Smooth muscle cell of the brain vasculature (primary cell): Measurements from ENCODE around the gene PPP1R15B.
A peak's percentile ranks its signal among the peaks of the same experiment; 100 is the strongest.

Experiments used
- DNase-seq: peaks from one replicate; pipeline ENCODE4 v3.0.0-alpha.2; 2012; ENCODE audit warnings: low read depth, low spot score

PPP1R15B gene

GRCh38 chr1:204411451-204412204 lies at the start of gene PPP1R15B:
Gene PPP1R15B, minus strand, starts transcription at chr1:204411817. Its CDS starts 406 bp downstream, at chr1:204411411.
- peak; percentile 98 for DNase-seq

DNA sequence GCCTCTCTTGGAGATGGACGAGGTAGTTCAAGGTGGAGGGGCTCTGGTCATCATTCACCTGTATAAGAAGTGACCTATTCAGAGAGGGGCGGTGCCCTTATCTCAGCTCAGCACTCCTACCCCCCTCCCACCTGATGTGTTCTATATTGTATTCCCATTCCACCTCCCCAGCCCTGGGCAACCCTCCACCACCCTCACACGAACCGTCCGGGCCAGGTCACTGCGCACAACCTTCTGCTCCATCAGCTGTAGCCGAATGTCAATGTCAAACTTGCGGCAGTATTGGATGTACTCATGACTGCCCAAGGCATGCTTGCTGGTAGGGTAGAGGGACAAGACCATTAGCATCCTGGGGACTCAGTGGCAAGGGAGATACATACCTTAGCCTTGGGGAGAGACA lies 48.7 kb upstream of the PPP1R15B start:
- no peak for DNase-seq

DNA sequence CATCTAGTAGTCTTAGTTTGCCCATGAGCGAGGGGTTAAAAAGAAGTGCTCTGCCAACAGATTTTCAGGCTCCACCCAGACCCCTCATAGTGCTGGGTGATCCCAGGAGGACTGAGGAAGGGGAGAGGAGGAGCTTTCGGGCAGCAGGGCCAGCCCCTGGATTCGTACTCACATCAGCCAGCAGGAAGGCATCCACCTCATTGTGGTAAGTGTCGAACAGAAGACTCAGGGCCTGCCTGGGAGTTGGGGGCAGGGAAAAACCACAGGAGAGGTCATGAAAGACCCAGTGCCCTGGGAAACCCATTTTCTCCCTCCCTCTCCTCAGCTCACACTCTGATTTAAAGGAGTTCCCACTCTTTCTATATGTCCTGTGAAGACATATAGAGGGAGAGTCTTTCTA lies 48.1 kb upstream of the PPP1R15B start:
- DNase-seq, result no peak

DNA sequence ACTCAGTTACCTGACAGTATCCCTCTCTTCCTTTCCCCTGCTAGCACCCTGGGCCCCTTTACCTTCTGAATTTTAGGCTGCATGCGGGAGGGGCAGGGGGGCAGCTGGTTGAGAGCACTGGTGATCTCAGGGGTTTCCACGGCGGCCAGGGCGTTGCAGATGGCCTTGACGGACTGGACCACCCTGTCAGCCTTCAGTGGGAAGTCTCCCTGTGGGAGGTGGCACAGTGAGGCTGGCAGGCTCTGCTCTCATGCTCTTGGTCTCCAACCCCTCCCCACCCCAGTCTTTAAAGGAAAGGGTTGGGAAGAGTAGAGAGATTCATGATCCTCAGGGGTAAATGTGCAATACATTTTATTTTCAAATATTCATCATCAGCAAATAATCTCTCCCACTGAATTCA lies 46.0 kb upstream of the PPP1R15B start:
- DNase-seq, result no peak

DNA sequence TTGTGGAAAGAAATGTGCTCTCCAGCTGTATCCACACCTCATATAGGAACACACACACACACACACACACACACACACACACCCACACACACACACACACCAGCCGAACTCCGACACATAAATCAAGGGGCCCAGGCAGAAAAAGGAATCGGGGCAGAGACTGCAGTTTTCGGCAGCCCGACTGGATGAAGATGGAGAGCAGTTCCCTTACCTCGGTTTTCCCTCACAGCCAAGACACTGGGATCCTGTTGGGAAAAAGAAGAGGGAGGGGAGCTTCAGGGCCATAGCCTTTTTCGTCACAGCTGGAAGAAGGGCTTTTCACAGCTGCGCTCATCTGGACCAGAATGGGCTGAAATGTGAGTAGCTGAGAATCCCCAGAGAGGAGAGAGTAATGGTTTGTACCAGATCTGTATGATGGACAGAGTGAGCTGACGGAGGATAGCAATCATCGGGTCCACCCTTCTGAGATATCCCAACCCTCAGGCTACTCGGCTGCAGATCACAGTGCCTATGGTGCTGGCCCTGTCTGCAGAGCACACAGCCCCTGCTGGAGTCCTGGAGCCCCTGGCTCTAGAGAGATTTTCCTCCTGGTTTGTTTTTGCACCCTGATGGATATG lies 45.3 kb upstream of the PPP1R15B start:
- no peak for DNase-seq

DNA sequence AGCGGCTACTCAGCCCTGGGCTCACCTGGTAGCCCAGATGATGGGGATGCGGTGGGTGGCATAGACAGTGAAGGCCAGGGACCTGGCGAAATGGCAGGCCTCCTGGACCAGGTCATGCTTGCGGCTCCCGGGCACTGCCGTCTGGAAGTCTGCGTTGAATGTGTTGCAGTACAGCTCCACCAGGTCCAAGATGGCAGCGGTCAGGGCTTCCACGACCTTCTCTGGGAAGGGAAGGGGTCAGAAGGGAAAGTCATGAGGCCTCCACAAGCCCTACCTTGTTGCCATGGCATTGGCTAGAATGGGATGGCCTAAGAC lies 44.2 kb upstream of the PPP1R15B start:
- DNase-seq, result no peak

DNA sequence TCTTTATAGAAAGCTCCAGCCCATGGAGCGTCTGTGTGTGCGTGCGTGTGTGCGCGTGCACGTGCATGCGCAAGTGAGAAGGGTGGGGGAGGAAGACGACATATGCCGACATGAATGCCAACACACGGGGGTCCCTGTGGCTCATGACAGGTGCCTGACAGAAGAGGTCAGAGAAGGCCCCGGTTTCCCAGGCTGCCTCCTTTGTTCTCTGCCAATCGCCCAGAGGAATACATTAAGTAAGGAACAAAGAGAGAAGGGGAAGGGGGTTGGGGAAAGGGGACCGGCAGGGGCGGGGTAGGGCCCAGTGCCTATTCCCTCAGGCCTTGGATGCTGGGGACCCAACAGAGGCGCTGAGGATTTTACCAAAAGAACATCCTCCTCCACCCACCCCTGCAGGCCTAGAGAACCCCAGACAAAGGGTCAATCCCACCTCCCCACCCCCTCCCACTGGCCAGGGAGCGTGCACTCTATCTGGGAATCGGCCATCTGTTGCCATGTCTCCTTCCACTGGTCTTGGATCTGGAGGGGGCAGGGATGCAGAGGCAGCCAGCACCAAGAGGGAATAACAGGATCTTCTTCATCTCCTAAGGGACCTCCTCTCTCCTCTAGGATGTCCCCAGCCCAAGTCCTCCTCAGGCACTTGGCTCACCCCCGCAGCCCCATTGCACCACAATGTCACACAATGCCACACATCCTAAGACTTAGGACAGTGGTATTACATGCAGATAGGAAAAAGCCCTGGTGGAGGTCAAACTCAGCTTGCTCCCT lies 43.6 kb upstream of the PPP1R15B start:
- DNase-seq, result no peak

DNA sequence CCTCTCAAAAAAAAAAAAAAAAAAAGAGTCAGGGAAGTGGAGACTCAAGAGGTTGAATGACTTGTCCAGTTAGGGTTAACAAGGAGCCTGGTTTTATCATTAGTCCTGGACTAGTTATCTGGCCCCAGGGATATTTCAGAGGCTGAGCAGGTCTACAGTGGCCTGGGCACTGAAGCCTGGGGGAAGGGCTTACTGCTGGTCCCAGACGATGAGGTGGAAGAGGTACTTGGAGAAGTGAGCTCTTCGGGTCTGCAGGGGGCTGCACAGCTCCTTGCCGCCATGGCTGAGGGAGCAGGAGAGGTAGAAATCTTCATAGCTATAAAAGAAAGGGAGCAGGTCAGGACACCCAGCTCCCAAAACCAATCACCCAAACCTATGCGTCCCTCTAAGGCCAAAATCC lies 42.9 kb upstream of the PPP1R15B start:
- no peak for DNase-seq

- no peak for DNase-seq
Measured at GRCh38 chr1:204453141-204453772, 41.6 kb upstream of the PPP1R15B start.

GRCh38 chr1:204451352-204452124 lies 39.9 kb upstream of the PPP1R15B start:
- DNase-seq, result no peak

GRCh38 chr1:204450461-204451257 lies 39.0 kb upstream of the PPP1R15B start:
- DNase-seq, result no peak

GRCh38 chr1:204449678-204450280 lies 38.2 kb upstream of the PPP1R15B start:
- no peak for DNase-seq

- DNase-seq, result no peak
Measured at GRCh38 chr1:204448991-204449677, 37.5 kb upstream of the PPP1R15B start.

- DNase-seq, result no peak
Measured at GRCh38 chr1:204448344-204448964, 36.8 kb upstream of the PPP1R15B start.

GRCh38 chr1:204447736-204448135 lies 36.1 kb upstream of the PPP1R15B start:
- DNase-seq, result no peak

- no peak for DNase-seq
Measured at GRCh38 chr1:204447190-204447589, 35.6 kb upstream of the PPP1R15B start.

DNA sequence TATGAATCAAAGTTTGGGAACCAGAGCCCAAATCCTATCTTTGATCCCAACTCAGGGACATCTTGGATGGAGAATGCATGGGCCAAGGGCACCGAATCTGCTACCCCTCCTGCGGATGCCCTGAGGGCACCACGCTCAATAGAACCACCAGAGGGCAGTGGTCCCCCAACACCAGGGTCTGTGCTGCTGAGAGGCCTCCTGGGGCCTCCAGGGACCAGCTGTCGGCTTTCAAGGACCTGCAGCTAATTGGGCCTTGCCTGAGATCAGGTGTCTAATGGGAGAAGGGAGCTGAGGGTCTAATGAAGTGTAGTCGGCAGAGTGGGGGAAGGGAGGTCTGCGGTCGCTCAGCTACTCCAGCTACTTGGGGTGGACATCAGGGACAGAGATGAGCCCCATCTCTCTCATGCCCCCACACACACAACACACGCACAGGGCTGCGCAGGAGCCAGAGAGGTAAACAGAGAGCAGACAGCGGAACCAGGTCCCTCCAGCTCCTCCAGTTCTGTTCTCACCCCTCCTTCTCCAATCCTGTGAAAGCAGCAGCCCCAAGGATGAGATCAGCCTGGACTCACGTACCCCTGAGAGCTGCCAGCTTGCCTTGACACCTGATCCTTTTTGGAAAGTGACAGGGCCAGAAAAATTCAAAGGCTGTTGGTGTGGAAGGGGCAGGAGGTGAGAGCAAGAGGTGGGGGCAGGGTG lies 34.9 kb upstream of the PPP1R15B start:
- DNase-seq, result no peak

GRCh38 chr1:204445860-204446412 lies 34.3 kb upstream of the PPP1R15B start:
- DNase-seq, result no peak
